ENCODE results near the gene AUTS2. TPM values are rescaled to one million over a fixed set of nuclear protein-coding genes. Genes with fewer than 3 reads are reported as not detected.

Gene AUTS2
- total RNA-seq, 6 donors from 2014 or later: 38.9 to 151 (median 55.8) TPM

GRCh38 chr7:70570961-70571360, 972.7 kb downstream of the AUTS2 start:
- no peaks in the 10 kb centered on the region for H3K4me1 ChIP-seq
- TF ChIP-seq POLR2AphosphoS5 (IDR thresholded peaks at IDR 0.05): no peak
- no peak for TF ChIP-seq EP300 (IDR thresholded peaks at IDR 0.05)
- no peak for TF ChIP-seq CTCF (IDR thresholded peaks at IDR 0.05)
- TF ChIP-seq POLR2A (IDR thresholded peaks at IDR 0.05): no peak
- H3K9me3 ChIP-seq: no peaks in the 10 kb centered on the region
- 86% methylated on average over 3 of the region's 3 CpGs for WGBS, 2 donors
- no peak overlapping the region for H3K27ac ChIP-seq
- no peaks in the 10 kb centered on the region for H3K36me3 ChIP-seq
- no peak for ATAC-seq (ENCODE audit: low FRiP score in 2 of 2)
- DNase-seq: no peak
- no peak overlapping the region for H3K4me3 ChIP-seq
- no peaks in the 10 kb centered on the region for H3K27me3 ChIP-seq

- TF ChIP-seq CTCF (IDR thresholded peaks at IDR 0.05) (no peak), POLR2AphosphoS5 (IDR thresholded peaks at IDR 0.05) (no peak), EP300 (IDR thresholded peaks at IDR 0.05) (no peak), POLR2A (IDR thresholded peaks at IDR 0.05) (no peak)
- no peak for ATAC-seq (ENCODE audit: low FRiP score in 2 of 2)
- H3K9me3 ChIP-seq: no peaks in the 10 kb centered on the region
- WGBS, 2 donors: 93 to 100% methylated on average over 2 to 5 of the region's 5 CpGs
- no peaks in the 10 kb centered on the region for H3K27me3 ChIP-seq
- H3K4me1 ChIP-seq: no peaks in the 10 kb centered on the region
- H3K27ac ChIP-seq: no peak overlapping the region
- no peaks in the 10 kb centered on the region for H3K36me3 ChIP-seq
- no peak for DNase-seq
- no peak overlapping the region for H3K4me3 ChIP-seq
Observed at GRCh38 chr7:70571403-70571934, 973.2 kb downstream of the AUTS2 start.

- Histone ChIP-seq H3K27ac (no peak overlapping the region), H3K9me3 (no peaks in the 10 kb centered on the region), H3K4me3 (no peak overlapping the region), H3K36me3 (no peaks in the 10 kb centered on the region), H3K27me3 (no peaks in the 10 kb centered on the region), H3K4me1 (no peaks in the 10 kb centered on the region)
- DNase-seq: peak in 1 of 2 donors; percentile 53
- TF ChIP-seq POLR2A (IDR thresholded peaks at IDR 0.05) (no peak), EP300 (IDR thresholded peaks at IDR 0.05) (no peak), CTCF (IDR thresholded peaks at IDR 0.05) (no peak), POLR2AphosphoS5 (IDR thresholded peaks at IDR 0.05) (no peak)
- ATAC-seq (ENCODE audit: low FRiP score in 2 of 2): no peak
- 89% methylated on average over 10 of the region's 10 CpGs for WGBS, 2 donors
Observed at GRCh38 chr7:70571961-70572360, 973.7 kb downstream of the AUTS2 start.

GRCh38 chr7:70572571-70572970, 974.3 kb downstream of the AUTS2 start:
- Histone ChIP-seq H3K27me3 (no peaks in the 10 kb centered on the region), H3K4me1 (no peaks in the 10 kb centered on the region), H3K36me3 (no peaks in the 10 kb centered on the region), H3K27ac (no peak overlapping the region), H3K4me3 (no peak overlapping the region), H3K9me3 (no peaks in the 10 kb centered on the region)
- DNase-seq: no peak
- 95 to 97% methylated on average over 6 of the region's 6 CpGs for WGBS, 2 donors
- ATAC-seq (ENCODE audit: low FRiP score in 2 of 2): no peak
- TF ChIP-seq CTCF (IDR thresholded peaks at IDR 0.05): no peak
- TF ChIP-seq POLR2A (IDR thresholded peaks at IDR 0.05): no peak
- no peak for TF ChIP-seq EP300 (IDR thresholded peaks at IDR 0.05)
- TF ChIP-seq POLR2AphosphoS5 (IDR thresholded peaks at IDR 0.05): no peak

- TF ChIP-seq POLR2A (IDR thresholded peaks at IDR 0.05) (no peak), POLR2AphosphoS5 (IDR thresholded peaks at IDR 0.05) (no peak), CTCF (IDR thresholded peaks at IDR 0.05) (no peak), EP300 (IDR thresholded peaks at IDR 0.05) (no peak)
- WGBS, 2 donors: 91 to 92% methylated on average over 9 of the region's 9 CpGs
- no peaks in the 10 kb centered on the region for H3K9me3 ChIP-seq
- H3K4me1 ChIP-seq: no peaks in the 10 kb centered on the region
- no peak for ATAC-seq (ENCODE audit: low FRiP score in 2 of 2)
- no peaks in the 10 kb centered on the region for H3K27me3 ChIP-seq
- H3K27ac ChIP-seq: no peak overlapping the region
- no peak for DNase-seq
- H3K4me3 ChIP-seq: no peak overlapping the region
- no peaks in the 10 kb centered on the region for H3K36me3 ChIP-seq
Observed at GRCh38 chr7:70573071-70573661, 974.9 kb downstream of the AUTS2 start.
